Urothelium cell line (cell line): Measurements from ENCODE around the gene MED1.
"Not testable (repeated sequence)": the region's sequence is repeated elsewhere in the genome, so short reads cannot be mapped to it uniquely, and the experiment has no call there.

ENCODE experiments used
- DNase-seq: peaks from one replicate; pipeline ENCODE4 v3.0.0; 2011; ENCODE audit warnings: low spot score, mixed read lengths
- FAIRE-seq: peaks from 2 replicates; lab custom pipeline; 2011; peaks lifted over from hg19 to GRCh38; lab: Jason Lieb, UNC

Gene MED1

DNA sequence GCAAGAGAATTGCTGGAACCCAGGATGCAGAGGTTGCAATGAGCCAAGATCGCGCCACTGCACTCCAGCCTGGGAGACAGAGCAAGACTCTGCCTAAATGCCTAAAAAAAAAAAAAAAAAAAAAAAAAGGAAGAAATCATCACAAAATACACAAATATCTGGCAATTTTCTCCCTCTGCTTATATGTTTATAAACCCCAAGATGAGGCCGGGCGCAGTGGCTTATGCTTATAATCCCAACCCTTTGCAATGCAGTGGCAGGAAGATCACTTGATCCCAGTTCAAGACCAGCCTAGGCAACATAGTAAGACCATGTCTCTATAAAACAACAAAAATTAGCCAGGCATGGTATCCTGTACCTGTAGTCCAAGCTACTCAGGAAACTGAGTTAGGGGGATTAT lies 21.5 kb downstream of the MED1 start:
- DNase-seq (no peak), FAIRE-seq (no peak)

- no peak for DNase-seq
- FAIRE-seq: no peak
Measured at GRCh38 chr17:39416141-39416540, 34.9 kb downstream of the MED1 start.

DNA sequence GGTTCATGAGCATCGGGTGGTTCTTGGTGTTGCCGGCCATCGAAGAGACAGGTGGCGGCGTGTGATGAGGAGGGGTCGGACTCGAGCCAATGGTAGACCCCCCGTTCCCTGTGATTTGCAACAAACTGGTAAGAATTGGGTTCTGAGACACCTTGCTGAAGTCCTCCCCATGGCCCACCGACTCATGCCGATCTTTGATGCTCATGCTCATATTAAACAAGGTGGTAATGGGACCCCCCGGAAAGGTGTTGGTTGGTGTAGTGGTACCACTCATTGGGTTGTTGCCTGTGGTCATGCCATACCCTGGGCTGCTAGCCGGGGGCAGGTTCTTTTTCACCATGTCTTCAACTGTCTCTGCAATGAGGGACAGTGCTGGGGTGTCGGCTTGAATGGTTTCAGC lies 40.8 kb downstream of the MED1 start:
- no peak for DNase-seq
- FAIRE-seq: no peak

DNA sequence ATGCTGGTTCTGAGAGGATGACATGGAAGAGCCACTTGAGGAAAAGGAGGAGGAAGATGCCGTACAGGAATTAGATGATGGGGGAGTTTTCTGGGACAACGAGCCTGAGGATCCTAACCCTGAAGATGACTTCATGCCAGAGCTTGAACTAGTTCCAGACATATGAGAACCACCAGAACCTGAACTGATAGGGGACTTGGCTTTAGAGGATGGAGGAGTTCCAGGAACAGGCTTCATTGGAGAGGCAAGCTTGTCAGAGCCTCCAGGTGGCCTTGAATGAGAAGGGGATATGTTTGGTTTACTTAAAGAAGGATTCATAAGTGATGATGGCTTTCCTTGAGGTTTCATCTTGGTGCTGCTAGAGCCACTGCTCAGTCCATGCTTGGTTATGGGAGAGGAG lies 42.7 kb downstream of the MED1 start:
- DNase-seq (no peak), FAIRE-seq (no peak)

- no peak for DNase-seq
- FAIRE-seq: no peak
Measured at GRCh38 chr17:39406951-39407350, 44.1 kb downstream of the MED1 start.

DNA sequence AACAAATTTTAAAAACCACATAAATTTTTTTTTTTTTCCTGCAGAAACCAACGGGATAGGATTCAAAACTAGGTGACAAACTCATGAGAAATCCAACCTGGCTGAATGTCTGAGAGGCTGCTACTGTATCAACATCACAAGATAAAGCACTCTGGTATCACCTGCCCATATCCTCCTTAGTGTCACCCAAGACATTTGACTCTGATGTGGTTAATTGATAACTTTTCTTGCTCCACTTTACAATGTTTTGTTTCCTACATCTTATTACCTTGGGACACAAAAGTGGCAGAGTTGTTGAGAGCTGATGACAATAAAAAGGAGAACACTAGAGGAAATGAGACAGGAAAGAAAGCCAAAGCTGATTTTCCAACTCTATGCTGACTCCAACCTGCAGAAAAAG lies 45.6 kb downstream of the MED1 start:
- FAIRE-seq: no peak

GRCh38 chr17:39404542-39405378 lies 46.3 kb downstream of the MED1 start:
- DNase-seq (peak; percentile 20), FAIRE-seq (no peak)

More for the DNA sequence above, 45.6 kb downstream of the MED1 start:
- no peak for DNase-seq

GRCh38 chr17:39402890-39403605 lies 48.0 kb downstream of the MED1 start:
- DNase-seq (no peak), FAIRE-seq (no peak)

DNA sequence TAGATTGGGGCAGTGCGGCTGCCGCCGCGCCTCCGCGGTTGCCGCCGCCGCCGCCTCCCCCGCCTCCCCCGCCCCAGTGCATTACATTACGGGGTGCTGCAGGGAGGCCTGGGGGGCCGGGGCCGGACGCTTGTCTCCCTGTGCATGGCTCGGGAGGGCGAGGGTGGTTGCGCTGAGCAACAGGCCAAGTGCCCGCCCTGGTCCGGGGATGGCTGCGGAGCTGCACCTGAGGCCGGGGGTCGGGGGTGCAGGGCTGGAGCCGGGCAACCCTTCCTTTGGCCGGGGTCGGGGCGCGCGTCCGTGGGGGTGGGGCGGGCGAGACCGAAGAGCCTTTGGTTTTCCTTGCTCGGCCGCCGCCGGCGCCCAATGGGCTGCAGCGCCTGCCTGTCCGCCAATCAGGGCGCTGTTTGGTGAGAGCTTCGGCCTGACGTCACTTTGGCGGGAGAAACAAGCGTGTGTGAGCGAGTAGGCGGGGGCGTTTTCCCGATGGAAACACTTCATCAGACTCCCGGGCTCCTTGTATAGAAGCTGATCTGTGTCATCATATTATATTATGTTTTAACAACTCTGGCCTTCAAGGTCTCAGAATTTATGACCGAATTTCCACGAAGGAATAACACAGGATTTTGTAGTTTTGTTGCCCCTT lies 48.7 kb downstream of the MED1 start:
- DNase-seq (peak; percentile 99), FAIRE-seq (peak; percentile 44)

- peak; percentile 5 for FAIRE-seq
Measured at GRCh38 chr17:39401412-39402243, 49.4 kb downstream of the MED1 start, which contains the start of gene FBXL20. FBXL20 (minus strand) TSS chr17:39401626; CDS start chr17:39401402, 224 bp downstream.

DNA sequence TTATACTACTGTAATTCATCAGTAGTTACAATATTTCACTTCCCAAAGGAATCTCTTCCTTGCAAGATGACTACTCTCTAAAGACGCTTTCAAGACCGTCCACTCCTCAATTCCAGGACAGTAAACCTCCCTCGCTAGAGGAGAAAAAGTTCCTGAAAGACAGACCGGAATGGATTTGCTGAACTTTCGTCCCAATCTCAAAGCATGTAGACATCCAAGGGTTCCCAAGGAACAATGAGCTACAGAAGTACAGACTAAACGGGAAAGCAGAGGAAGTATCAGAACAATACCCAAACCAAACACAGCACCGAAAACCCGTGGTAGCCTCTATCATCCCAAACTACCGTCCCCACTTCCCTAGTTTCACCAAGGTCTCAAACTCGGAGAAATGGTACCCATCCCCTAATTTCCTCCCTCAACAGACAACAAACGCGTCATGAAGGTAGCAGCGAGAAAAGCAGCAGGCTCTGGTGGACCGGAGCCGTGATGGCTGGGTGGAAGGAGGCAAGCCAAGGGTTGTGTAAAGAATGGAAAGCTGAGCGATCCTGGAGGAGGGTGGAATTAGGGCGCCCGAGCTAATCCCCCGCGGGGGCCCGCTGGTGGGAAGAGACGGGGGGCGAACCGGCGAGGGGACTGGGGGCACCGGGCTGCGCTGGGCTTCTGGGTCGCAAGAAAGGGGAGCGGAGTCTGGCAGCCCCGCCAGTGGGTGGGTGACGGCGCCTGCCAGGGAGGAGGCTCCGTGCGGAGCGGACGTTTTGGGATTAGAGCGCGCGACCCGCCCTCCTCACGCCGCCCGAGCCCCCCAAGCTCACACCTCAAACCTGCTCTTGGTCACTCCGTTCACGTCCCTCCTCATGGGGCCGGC lies 50.3 kb downstream of the MED1 start:
- no peak for FAIRE-seq
- no peak for DNase-seq

More at GRCh38 chr17:39401412-39402243, 49.4 kb downstream of the MED1 start, which contains the start of gene FBXL20:
- DNase-seq: peak; percentile 99

DNA sequence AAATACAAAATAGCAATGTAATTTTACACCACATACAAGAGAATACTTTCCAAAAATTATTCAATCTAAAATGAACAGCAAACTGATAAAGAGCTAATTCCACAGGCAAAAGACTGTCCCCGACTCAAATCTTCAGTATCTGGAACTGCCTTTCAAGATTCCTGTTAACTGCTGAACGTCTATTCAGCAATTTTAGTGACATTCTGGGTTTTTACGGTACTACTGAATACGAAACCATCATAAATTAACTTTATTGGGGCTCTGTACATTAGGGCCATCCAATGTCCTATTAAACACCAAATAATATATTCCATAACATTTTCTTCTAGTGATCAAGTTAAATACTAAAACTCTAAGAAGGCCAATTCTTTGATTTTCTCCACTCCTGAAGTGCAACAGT lies 51.3 kb downstream of the MED1 start:
- FAIRE-seq: no peak
- DNase-seq: no peak

- DNase-seq (no peak), FAIRE-seq (no peak)
Measured at GRCh38 chr17:39393736-39394135, 57.3 kb downstream of the MED1 start.

GRCh38 chr17:39391448-39391847 lies 59.6 kb downstream of the MED1 start:
- no peak for FAIRE-seq
- DNase-seq: no peak

GRCh38 chr17:39385040-39385439 lies 66.0 kb downstream of the MED1 start:
- FAIRE-seq (peak; percentile 9), DNase-seq (no peak)

- no peak for FAIRE-seq
- no peak for DNase-seq
Measured at GRCh38 chr17:39380144-39380543, 70.9 kb downstream of the MED1 start.

DNA sequence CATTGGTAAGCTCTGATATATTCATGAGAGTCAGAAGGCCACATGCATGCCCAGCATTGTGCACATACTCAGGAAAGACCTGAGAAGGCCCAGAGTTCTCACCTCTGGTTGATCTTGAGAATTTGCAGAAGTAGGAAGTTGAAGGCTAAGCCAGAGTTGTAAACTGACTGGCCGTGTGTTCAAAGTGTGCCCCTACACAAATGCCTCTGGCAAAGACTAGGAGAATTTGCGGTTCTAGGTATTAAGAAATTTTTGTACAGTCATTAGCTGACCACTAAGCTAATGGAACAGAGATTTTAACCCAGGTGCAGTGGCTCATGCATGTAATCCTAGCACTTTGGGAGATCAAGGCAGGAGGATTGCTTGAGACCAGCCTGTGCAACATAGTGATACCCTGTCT lies 74.6 kb downstream of the MED1 start:
- DNase-seq (no peak), FAIRE-seq (no peak)

DNA sequence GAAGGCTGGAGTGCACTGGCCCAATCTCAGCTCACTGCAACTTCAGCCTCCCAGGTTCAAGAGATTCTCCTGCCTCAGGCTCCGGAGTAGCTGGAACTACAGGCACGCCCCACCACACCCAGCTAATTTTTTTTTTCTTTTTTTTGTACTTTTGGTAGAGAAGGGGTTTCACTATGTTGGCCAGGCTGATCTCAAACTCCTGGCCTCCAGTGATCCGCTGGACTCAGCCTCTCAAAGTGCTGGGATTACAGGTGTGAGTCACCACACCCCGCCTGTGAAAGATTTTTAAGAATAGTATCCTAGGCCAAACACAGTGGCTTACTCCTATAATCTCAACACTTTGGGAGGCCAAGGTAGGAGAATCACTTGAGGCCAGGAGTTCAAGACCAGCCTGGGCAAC lies 83.3 kb downstream of the MED1 start:
- FAIRE-seq, DNase-seq: not testable (repeated sequence)

DNA sequence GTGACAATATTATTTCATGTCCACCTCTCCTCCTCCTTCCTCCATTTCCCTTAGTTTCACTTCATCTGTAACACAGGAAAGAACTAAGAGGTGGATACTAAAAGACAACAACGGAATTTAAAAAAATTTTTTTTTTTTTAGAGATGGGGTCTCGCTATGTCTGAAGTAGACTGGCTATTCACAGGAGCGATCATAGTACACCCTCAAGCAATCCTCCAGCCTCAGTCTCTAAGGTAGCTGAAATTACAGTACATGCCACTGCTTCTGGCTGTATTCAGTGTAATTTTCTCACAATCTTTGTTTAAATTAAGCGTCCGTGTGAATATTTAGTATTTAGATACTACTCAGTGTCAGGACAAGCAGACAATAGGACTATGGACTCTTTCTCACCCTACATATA lies 85.2 kb downstream of the MED1 start:
- FAIRE-seq (no peak), DNase-seq (no peak)

DNA sequence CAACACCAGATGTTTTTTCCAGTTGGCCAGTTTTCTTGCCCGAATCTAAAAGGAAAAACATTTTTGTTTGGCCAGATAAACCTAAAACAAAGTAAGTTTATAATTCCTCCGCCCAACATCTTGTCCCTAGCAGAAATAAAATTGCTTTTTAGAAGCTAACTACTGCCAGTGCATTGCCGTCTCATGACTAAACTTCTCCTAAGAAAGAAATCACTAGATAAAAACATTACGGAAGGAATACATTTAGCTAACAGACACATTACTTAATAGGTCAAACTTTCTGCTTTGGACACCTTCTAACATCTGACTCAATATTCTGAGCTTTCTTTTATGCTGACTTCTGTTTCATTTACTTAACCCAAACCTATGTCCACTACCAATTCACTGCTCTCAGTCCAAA lies 85.8 kb downstream of the MED1 start:
- FAIRE-seq: no peak

More for the DNA sequence above, 85.8 kb downstream of the MED1 start:
- no peak for DNase-seq
